ENCODE measurements around the gene ZBTB25.
"Not testable (repeated sequence)": the region's sequence is repeated elsewhere in the genome, so short reads cannot be mapped to it uniquely, and the experiment has no call there.

The ZBTB25 gene

GRCh38 chr14:64503434-64504309, at the start of gene ZBTB25:
TSS of gene ZBTB25 (minus strand) at chr14:64503838. CDS start at chr14:64490533, 13,305 bp downstream.
- DNase-seq, result peak; percentile 99

GRCh38 chr14:64550621-64551333, 47.1 kb upstream of the ZBTB25 start:
- DNase-seq, result no peak

- peak; percentile 78 for DNase-seq
Measured at GRCh38 chr14:64549791-64550620, 46.4 kb upstream of the ZBTB25 start, which contains the start of gene PPP1R36. TSS of gene PPP1R36 (plus strand) at chr14:64549961. CDS start at chr14:64549998, 37 bp downstream.

- no peak for DNase-seq
Measured at GRCh38 chr14:64549016-64549415, 45.4 kb upstream of the ZBTB25 start.

GRCh38 chr14:64544607-64545312, 41.1 kb upstream of the ZBTB25 start:
- no peak for DNase-seq

- no peak for DNase-seq
Measured at GRCh38 chr14:64542836-64543201, 39.2 kb upstream of the ZBTB25 start.

GRCh38 chr14:64541972-64542835, 38.6 kb upstream of the ZBTB25 start:
- peak; percentile 65 for DNase-seq

GRCh38 chr14:64541261-64541971, 37.8 kb upstream of the ZBTB25 start:
- DNase-seq, result peak; percentile 66

- DNase-seq, result peak; percentile 98
Measured at GRCh38 chr14:64540208-64541202, 36.9 kb upstream of the ZBTB25 start, which contains the start of gene HSPA2. TSS of gene HSPA2 (plus strand) at chr14:64540741. CDS start at chr14:64540850, 109 bp downstream.

- no peak for DNase-seq
Measured at GRCh38 chr14:64536488-64537245, 33.0 kb upstream of the ZBTB25 start.

GRCh38 chr14:64531567-64531966, 27.9 kb upstream of the ZBTB25 start:
- no peak for DNase-seq

GRCh38 chr14:64525354-64525753, 21.7 kb upstream of the ZBTB25 start:
- no peak for DNase-seq

GRCh38 chr14:64522591-64523355, 19.1 kb upstream of the ZBTB25 start:
- no peak for DNase-seq

GRCh38 chr14:64520699-64521098, 17.1 kb upstream of the ZBTB25 start:
- no peak for DNase-seq

- no peak for DNase-seq
Measured at GRCh38 chr14:64518229-64518628, 14.6 kb upstream of the ZBTB25 start.

- not testable (repeated sequence) for DNase-seq
Measured at GRCh38 chr14:64517667-64518066, 14.0 kb upstream of the ZBTB25 start.

GRCh38 chr14:64516969-64517368, 13.3 kb upstream of the ZBTB25 start:
- DNase-seq, result no peak

- DNase-seq, result no peak
Measured at GRCh38 chr14:64515053-64515452, 11.4 kb upstream of the ZBTB25 start.
